Esophagus muscularis mucosa (tissue), 4 donors: ENCODE data around the gene DUSP28.

Experiments used
- EP300 ChIP-seq: sonication (generic); formaldehyde crosslinking; IDR thresholded peaks from one replicate; pipeline ENCODE4 v1.6.1; 2017; ENCODE audit warnings: antibody characterized with exemption
- POLR2A ChIP-seq: fragments of 450-650 bp; IDR thresholded peaks from one replicate; pipeline ENCODE4 v1.6.1; 2017; ENCODE audit warnings: antibody characterized with exemption, moderate library complexity, mild to moderate bottlenecking, low read depth
- POLR2AphosphoS5 ChIP-seq, 2 donors: sonication (generic); formaldehyde crosslinking; IDR thresholded peaks; one replicate each; pipeline ENCODE4 v1.6.1; 2017; ENCODE audit warnings: antibody characterized with exemption in 2 of 2
- TF ChIP-seq, protein P1 (sequence below), 3 experiments: fragments of 200-600 bp in 2 of 3; fragments of 450-650 bp in 1 of 3; sonication (generic) in 2 of 3; IDR thresholded peaks; one replicate each; pipeline ENCODE4 v1.5.1; 2017 to 2019; ENCODE audit warnings: antibody characterized with exemption in 3 of 3, mild to moderate bottlenecking in 2 of 3, moderate library complexity in 1 of 3

DNA sequence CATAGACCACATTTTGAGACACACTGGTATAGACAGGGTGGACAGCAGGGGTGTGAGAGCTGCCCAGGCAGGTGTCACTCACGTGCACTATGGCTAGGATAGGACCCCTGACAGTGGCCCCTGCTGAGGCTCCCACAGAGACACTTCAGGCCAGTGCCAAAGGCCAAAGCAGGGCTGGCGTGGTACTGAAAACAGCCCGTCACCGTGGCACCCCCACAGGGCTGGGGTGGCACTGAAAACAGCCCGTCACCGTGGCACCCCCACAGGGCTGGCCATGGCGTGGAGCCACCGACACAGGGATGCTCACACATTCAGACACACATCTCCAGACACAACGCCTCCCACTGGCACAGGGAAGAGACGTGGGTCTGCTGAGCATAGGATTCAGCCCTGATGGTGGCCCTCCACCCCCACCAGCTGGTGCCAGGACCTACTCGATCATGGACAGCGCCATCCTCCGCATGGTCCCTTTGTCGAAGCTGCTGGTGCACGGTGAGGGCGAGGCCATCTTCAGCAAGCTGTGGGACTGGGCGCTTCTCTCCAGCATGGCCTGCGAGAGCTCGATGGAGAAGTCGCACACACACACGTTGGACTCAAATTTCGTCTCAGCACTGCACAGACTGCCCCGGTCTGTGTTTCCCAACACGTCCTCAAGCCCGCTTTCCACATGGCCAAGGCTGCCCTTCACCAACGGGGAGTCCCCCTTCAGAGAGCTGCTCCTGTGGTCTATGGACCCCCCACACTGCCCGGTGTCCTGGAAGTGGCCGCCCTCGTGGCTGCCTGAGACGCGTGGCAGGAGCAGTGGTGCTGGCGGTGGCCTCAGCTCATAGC, 36.5 kb upstream of the DUSP28 start:
- TF ChIP-seq POLR2A (no peak), EP300 (no peak), POLR2AphosphoS5 (IDR thresholded peaks at IDR 0.05) (no peak)
- TF ChIP-seq, protein P1, sequence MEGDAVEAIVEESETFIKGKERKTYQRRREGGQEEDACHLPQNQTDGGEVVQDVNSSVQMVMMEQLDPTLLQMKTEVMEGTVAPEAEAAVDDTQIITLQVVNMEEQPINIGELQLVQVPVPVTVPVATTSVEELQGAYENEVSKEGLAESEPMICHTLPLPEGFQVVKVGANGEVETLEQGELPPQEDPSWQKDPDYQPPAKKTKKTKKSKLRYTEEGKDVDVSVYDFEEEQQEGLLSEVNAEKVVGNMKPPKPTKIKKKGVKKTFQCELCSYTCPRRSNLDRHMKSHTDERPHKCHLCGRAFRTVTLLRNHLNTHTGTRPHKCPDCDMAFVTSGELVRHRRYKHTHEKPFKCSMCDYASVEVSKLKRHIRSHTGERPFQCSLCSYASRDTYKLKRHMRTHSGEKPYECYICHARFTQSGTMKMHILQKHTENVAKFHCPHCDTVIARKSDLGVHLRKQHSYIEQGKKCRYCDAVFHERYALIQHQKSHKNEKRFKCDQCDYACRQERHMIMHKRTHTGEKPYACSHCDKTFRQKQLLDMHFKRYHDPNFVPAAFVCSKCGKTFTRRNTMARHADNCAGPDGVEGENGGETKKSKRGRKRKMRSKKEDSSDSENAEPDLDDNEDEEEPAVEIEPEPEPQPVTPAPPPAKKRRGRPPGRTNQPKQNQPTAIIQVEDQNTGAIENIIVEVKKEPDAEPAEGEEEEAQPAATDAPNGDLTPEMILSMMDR (IDR thresholded peaks at IDR 0.05): no peak
